Muscle layer of colon (tissue), 2 donors: Measurements from ENCODE around the gene TMEM132E.

Source experiments
- H3K27ac ChIP-seq: one replicate; pipeline ENCODE4 v1.7.0; 2013; ENCODE audit warnings: low read depth, mild to moderate bottlenecking, low read length, moderate library complexity
- H3K27me3 ChIP-seq, 2 donors: one replicate each; pipeline ENCODE4 v1.7.0; 2013; ENCODE audit warnings: low read length in 2 of 2, mild to moderate bottlenecking in 2 of 2; ENCODE audit not compliant: insufficient read depth in 2 of 2, control insufficient read depth in 1 of 2
- H3K36me3 ChIP-seq: one replicate; pipeline ENCODE4 v1.7.0; 2013; ENCODE audit warnings: mild to moderate bottlenecking, low read length; ENCODE audit not compliant: insufficient read depth
- H3K4me1 ChIP-seq: one replicate; pipeline ENCODE4 v1.7.0; 2013; ENCODE audit warnings: mild to moderate bottlenecking, low read length; ENCODE audit not compliant: insufficient read depth
- H3K4me3 ChIP-seq, 2 donors: one replicate each; pipeline ENCODE4 v1.7.0; 2013; ENCODE audit warnings: low read length in 2 of 2, low read depth in 1 of 2, mild to moderate bottlenecking in 1 of 2, moderate library complexity in 1 of 2
- H3K9ac ChIP-seq: one replicate; pipeline ENCODE4 v1.7.0; 2013; ENCODE audit warnings: low read length
- H3K9me3 ChIP-seq: one replicate; pipeline ENCODE4 v1.7.0; 2013; ENCODE audit warnings: mild to moderate bottlenecking, low read length
- donor health status: abdominal sarcoma.
- donor health status: Adenocarcinoma of cecum.

The TMEM132E gene

DNA sequence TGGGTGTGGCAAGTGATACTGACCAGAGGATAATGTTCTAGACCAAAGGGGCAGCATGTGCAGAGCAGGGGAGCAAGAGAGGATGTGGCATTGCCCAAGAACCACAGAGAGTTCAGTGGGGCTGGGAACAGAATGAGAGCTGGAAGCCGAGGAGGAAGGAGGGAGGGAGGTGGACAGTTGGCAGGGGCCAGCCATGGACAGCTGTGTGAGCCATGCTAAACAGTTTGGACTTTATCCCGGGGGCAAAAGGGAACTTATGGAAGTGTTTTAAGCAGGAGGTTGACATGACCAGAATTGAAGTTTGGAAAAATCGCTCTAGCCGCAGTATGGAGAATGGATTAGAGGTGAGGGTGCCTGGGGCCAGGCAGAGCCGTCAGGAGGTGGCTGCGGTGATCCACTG, 29.4 kb upstream of the TMEM132E start:
- no peak overlapping the region for H3K4me3 ChIP-seq
- H3K27ac ChIP-seq, result no peak overlapping the region
- H3K9ac ChIP-seq, result no peak overlapping the region
- H3K4me1 ChIP-seq, result no peaks in the 10 kb centered on the region
- H3K9me3 ChIP-seq, result no peaks in the 10 kb centered on the region
- no peaks in the 10 kb centered on the region for H3K36me3 ChIP-seq
- no peaks in the 10 kb centered on the region for H3K27me3 ChIP-seq

GRCh38 chr17:34553907-34554306, 25.5 kb upstream of the TMEM132E start:
- Histone ChIP-seq H3K9me3 (no peaks in the 10 kb centered on the region), H3K27me3 (no peaks in the 10 kb centered on the region), H3K4me3 (no peak overlapping the region), H3K27ac (no peak overlapping the region), H3K9ac (no peak overlapping the region), H3K4me1 (no peaks in the 10 kb centered on the region), H3K36me3 (no peaks in the 10 kb centered on the region)

DNA sequence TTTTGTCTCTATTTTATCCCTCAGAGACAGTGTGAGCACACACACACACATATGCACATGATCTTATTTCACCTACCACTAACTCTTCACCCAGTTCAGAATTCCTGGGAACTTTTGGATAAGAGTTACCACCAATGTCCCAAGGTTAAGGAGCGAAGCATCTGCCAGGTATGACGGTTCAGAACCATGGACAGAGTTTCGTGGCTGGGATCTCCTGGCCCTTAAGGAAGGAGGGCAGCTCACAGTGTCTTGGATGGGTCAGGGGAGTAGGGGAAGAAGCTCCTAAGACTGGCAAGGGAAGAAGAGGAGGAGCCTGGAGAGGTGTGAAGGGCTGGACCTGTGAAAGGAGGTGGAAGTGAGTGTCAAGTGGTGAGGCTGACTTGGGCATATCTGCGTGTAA, 23.0 kb upstream of the TMEM132E start:
- no peaks in the 10 kb centered on the region for H3K27me3 ChIP-seq
- H3K4me3 ChIP-seq, result no peak overlapping the region
- H3K9me3 ChIP-seq, result no peaks in the 10 kb centered on the region
- H3K4me1 ChIP-seq, result no peaks in the 10 kb centered on the region
- no peak overlapping the region for H3K27ac ChIP-seq
- no peak overlapping the region for H3K9ac ChIP-seq
- no peaks in the 10 kb centered on the region for H3K36me3 ChIP-seq

DNA sequence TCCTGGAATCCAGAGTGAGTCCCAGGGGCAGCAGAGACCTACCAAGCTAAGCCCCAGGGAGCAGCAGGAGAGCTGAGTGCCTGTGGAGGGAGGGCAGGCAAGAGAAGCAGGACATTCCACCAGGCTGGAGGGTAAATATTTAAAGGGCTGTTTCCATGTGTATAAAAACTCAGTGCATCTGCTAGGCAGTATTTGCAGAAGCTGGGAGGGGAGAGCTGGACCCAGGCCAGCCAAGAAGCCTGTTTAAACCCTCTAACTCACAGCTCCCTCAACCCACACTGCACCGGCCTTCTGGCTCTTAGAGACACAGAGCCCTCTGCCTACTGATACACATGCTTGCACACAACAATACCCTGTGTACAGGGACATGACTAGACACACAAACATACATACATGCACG, 22.5 kb upstream of the TMEM132E start:
- H3K27ac ChIP-seq, result no peak overlapping the region
- no peaks in the 10 kb centered on the region for H3K36me3 ChIP-seq
- no peak overlapping the region for H3K4me3 ChIP-seq
- no peaks in the 10 kb centered on the region for H3K4me1 ChIP-seq
- H3K9ac ChIP-seq, result no peak overlapping the region
- no peaks in the 10 kb centered on the region for H3K9me3 ChIP-seq
- H3K27me3 ChIP-seq, result no peaks in the 10 kb centered on the region

DNA sequence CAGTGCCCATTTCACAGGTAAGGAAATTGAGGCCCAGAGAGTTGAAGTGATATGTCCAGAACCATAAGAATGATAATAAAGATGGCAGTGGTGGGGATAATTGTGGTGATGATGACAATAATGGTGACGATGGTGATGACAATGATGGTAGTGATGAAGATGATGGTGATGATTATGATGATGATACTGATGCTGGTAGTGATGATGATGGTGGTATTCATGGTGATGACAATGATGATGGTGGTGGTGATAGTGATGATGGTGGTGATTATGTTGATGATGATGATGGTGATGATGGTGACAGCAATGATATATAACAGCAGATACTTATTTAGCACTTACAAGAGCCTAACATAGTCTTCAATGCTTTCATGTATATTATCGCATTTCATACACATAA, 18.1 kb upstream of the TMEM132E start:
- H3K36me3 ChIP-seq, result no peaks in the 10 kb centered on the region
- H3K9me3 ChIP-seq, result no peaks in the 10 kb centered on the region
- H3K9ac ChIP-seq, result no peak overlapping the region
- no peak overlapping the region for H3K27ac ChIP-seq
- H3K27me3 ChIP-seq, result no peaks in the 10 kb centered on the region
- no peaks in the 10 kb centered on the region for H3K4me1 ChIP-seq
- H3K4me3 ChIP-seq, result no peak overlapping the region

GRCh38 chr17:34562387-34562786, 17.0 kb upstream of the TMEM132E start:
- Histone ChIP-seq H3K9me3 (no peaks in the 10 kb centered on the region), H3K27me3 (peaks cover 0 to 3% of the 10 kb centered on the region in 2 donors), H3K9ac (no peak overlapping the region), H3K4me3 (no peak overlapping the region), H3K4me1 (no peaks in the 10 kb centered on the region), H3K36me3 (no peaks in the 10 kb centered on the region), H3K27ac (no peak overlapping the region)

DNA sequence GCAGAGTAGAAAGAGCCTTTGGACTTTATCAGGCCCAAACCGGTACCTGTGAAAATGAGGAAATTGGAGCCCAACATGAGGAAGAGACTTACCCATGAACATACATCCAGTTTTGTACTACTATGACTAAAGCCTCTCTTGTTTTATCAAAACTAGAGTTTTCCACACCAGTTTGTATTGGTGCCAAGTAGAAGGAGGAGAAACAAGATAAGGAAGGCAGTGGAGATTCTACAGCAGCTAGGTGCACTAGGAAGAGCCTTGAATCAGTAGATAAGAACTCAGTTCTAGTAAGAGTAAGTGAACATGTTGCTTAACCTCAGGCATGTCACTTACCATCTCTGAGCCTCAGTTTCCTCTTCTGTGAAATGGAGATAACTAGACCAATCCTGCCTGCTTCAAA, 13.7 kb upstream of the TMEM132E start:
- H3K27ac ChIP-seq, result no peak overlapping the region
- H3K9ac ChIP-seq, result no peak overlapping the region
- no peak overlapping the region for H3K4me3 ChIP-seq
- peaks cover 0 to 14% of the 10 kb centered on the region in 2 donors for H3K27me3 ChIP-seq
- H3K36me3 ChIP-seq, result no peaks in the 10 kb centered on the region
- H3K9me3 ChIP-seq, result no peaks in the 10 kb centered on the region
- no peaks in the 10 kb centered on the region for H3K4me1 ChIP-seq

DNA sequence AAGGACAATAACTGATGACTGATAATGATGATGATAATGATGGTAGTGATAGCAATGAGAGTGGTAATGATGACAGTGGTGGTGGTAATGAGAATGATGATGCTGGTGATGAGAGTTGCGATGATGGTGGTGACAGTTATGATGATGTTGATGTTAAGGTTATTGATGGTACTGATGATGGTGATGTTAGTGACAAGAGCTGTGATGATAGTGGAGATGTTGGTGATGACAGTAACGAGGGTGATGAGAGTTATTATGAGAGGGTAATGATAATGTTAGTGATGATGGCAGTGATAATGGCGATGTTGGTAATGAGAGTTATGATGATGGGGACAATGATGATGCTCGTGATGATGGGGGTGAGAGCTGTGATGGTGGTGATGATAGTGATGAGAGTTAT, 13.2 kb upstream of the TMEM132E start:
- Histone ChIP-seq H3K36me3 (no peaks in the 10 kb centered on the region), H3K4me1 (no peaks in the 10 kb centered on the region), H3K4me3 (no peak overlapping the region), H3K27me3 (peaks cover 0 to 18% of the 10 kb centered on the region in 2 donors), H3K9me3 (no peaks in the 10 kb centered on the region), H3K9ac (no peak overlapping the region), H3K27ac (no peak overlapping the region)

DNA sequence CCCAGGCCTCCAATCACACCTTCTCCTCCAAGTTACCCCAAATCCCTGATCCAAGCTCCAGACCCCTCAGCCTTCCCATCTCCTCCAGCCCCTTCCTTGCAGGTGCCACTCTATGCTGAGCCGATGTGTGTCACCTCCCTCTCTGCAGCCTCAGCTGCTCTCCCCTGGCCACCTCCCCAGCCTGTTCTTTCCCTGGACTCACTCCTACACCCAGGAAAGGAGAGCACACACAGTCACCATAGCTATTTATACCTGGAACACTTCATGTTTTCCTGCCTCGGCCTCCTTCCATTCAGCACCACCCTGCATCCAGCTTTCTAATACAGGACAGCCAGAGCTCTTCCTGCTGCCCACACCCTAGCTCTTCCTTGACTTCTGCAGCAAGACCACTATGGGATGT, 12.5 kb upstream of the TMEM132E start:
- Histone ChIP-seq H3K9ac (no peak overlapping the region), H3K4me3 (no peak overlapping the region), H3K36me3 (no peaks in the 10 kb centered on the region), H3K27ac (no peak overlapping the region), H3K9me3 (no peaks in the 10 kb centered on the region), H3K27me3 (peaks cover 0 to 22% of the 10 kb centered on the region in 2 donors), H3K4me1 (no peaks in the 10 kb centered on the region)

GRCh38 chr17:34567691-34568465, 11.5 kb upstream of the TMEM132E start:
- Histone ChIP-seq H3K27ac (no peak overlapping the region), H3K27me3 (peaks cover 0 to 27% of the 10 kb centered on the region in 2 donors), H3K4me1 (no peaks in the 10 kb centered on the region), H3K36me3 (no peaks in the 10 kb centered on the region), H3K9me3 (no peaks in the 10 kb centered on the region), H3K4me3 (no peak overlapping the region), H3K9ac (no peak overlapping the region)

- no peaks in the 10 kb centered on the region for H3K36me3 ChIP-seq
- no peak overlapping the region for H3K27ac ChIP-seq
- no peaks in the 10 kb centered on the region for H3K9me3 ChIP-seq
- peaks cover 0 to 31% of the 10 kb centered on the region in 2 donors for H3K27me3 ChIP-seq
- H3K9ac ChIP-seq, result no peak overlapping the region
- no peak overlapping the region for H3K4me3 ChIP-seq
- H3K4me1 ChIP-seq, result no peaks in the 10 kb centered on the region
These were observed 10.4 kb upstream of the TMEM132E start for GRCh38 chr17:34568953-34569352.

DNA sequence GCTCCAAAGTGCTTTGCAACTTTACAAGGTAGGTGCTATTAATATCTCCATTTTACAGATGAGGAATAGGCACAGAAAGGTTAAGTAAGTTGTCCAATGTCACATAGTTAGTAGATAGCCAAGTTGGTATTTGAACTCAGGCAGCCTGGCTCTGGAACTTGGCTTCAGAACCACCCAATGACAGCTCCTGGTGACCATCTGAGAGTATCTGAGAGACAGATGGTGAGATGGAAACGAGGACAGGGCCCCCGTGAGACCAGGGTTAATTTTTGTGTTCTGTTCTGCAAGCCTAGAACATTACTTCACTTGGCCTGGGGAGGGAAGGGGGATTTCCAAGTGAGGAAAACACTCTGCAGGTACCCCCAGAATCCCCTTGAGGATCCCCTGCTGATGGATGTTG, 9.8 kb upstream of the TMEM132E start:
- peaks cover 0 to 31% of the 10 kb centered on the region in 2 donors for H3K27me3 ChIP-seq
- H3K4me1 ChIP-seq, result no peaks in the 10 kb centered on the region
- no peaks in the 10 kb centered on the region for H3K36me3 ChIP-seq
- H3K9ac ChIP-seq, result no peak overlapping the region
- H3K4me3 ChIP-seq, result no peak overlapping the region
- no peaks in the 10 kb centered on the region for H3K9me3 ChIP-seq
- H3K27ac ChIP-seq, result no peak overlapping the region
